ENCODE results near the gene MINDY1. TPM values are rescaled to one million over a fixed set of nuclear protein-coding genes. Genes with fewer than 3 reads are reported as not detected.
A peak's percentile ranks its signal among the peaks of the same experiment; 100 is the strongest.

Gene MINDY1
- total RNA-seq, 4 donors from 2014 or later, result 50.9 to 103 (median 90.4) TPM

DNA sequence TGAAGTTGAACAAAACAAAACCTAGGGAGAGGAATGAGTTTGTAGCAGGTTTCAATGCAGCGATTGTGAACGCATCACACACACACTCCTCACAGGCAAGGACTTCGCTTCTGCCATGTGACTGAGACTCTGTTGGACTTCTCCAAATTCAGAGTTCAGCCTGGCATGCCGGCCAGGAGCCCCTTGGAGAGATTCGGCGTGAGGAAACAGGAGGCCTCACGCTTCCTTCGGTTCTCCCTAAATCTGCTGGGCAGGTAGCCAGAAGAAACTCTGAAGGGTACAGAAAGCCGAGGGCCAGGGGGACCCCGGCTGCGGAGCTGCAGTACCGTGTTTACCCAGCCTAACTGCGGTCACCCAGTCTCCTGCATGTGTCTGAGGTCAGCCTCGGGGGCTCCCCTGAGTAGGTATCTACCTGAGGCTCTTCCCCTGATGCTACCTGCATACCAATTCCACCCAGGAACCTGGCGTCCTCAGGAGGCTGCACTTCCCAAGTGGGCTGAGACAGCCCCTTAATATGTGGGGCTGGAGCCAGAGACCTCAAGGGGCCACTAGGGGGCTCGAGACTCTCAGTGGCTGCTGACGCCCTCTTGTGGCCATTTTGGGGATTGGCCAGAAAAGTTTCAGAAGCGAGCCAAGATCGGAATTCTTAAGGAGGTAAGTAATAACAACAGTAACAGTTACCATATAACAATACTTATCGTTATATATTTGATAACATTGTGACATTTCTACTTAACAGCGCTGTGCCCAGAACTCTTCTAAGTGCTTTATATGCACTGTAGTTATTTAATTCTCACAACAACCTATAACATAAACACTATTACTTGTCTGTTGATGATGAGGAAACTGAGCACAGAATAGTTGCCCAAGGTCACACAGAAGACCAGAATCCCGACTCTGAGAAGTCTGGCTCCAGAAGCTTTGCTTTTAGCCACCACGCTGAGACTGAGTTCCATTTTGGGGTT is 27.3 kb downstream of the MINDY1 start:
- Histone ChIP-seq H3K4me1 (peaks cover 36 to 63% of the 10 kb centered on the region in 2 donors), H3K4me3 (replicated peaks in 1 of 3) (no peak overlapping the region), H3K36me3 (no peaks in the 10 kb centered on the region), H3K27ac (peak overlapping the region; percentile 58 to 79 (median 62)), H3K27me3 (no peaks in the 10 kb centered on the region), H3K9me3 (no peaks in the 10 kb centered on the region)
- DNase-seq, result peak; percentile 92 to 93
- intact Hi-C loops (cut with DNase I), result no loop called here
- TF ChIP-seq POLR2A (IDR thresholded peaks at IDR 0.05), result peak in 1 of 2 donors; percentile 13
- TF ChIP-seq, protein P1, sequence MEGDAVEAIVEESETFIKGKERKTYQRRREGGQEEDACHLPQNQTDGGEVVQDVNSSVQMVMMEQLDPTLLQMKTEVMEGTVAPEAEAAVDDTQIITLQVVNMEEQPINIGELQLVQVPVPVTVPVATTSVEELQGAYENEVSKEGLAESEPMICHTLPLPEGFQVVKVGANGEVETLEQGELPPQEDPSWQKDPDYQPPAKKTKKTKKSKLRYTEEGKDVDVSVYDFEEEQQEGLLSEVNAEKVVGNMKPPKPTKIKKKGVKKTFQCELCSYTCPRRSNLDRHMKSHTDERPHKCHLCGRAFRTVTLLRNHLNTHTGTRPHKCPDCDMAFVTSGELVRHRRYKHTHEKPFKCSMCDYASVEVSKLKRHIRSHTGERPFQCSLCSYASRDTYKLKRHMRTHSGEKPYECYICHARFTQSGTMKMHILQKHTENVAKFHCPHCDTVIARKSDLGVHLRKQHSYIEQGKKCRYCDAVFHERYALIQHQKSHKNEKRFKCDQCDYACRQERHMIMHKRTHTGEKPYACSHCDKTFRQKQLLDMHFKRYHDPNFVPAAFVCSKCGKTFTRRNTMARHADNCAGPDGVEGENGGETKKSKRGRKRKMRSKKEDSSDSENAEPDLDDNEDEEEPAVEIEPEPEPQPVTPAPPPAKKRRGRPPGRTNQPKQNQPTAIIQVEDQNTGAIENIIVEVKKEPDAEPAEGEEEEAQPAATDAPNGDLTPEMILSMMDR (IDR thresholded peaks at IDR 0.05), result peak; percentile 98 to 100 (median 99)
- 14% methylated on average over 20 to 23 of the region's 23 CpGs for WGBS, 2 donors

- Histone ChIP-seq H3K36me3 (no peaks in the 10 kb centered on the region), H3K9me3 (no peaks in the 10 kb centered on the region), H3K27ac (peak overlapping the region in 2 of 3 donors; percentile 58 to 59), H3K4me3 (replicated peaks in 1 of 3) (no peak overlapping the region), H3K27me3 (no peaks in the 10 kb centered on the region), H3K4me1 (peaks cover 42 to 60% of the 10 kb centered on the region in 2 donors)
- DNase-seq, result peak; percentile 78 to 80
- TF ChIP-seq POLR2A (IDR thresholded peaks at IDR 0.05), result peak in 1 of 2 donors; percentile 54
- TF ChIP-seq, protein P1 (IDR thresholded peaks at IDR 0.05), result no peak
- WGBS, 2 donors, result 55 to 72% methylated on average over 11 of the region's 11 CpGs
- intact Hi-C loops (cut with DNase I), result no loop called here
These were observed 29.6 kb downstream of the MINDY1 start for GRCh38 chr1:150976879-150977694.

- Histone ChIP-seq H3K27me3 (no peaks in the 10 kb centered on the region), H3K9me3 (no peaks in the 10 kb centered on the region), H3K4me1 (peaks cover 42 to 60% of the 10 kb centered on the region in 2 donors), H3K27ac (peak overlapping the region in 1 of 3 donors; percentile 58), H3K36me3 (no peaks in the 10 kb centered on the region), H3K4me3 (replicated peaks in 1 of 3) (no peak overlapping the region)
- DNase-seq, result no peak
- TF ChIP-seq, protein P1 (IDR thresholded peaks at IDR 0.05), result no peak
- no peak for TF ChIP-seq POLR2A (IDR thresholded peaks at IDR 0.05)
- intact Hi-C loops (cut with DNase I), result no loop called here
- 94 to 97% methylated on average over 9 of the region's 9 CpGs for WGBS, 2 donors
These were observed 30.3 kb downstream of the MINDY1 start for GRCh38 chr1:150976401-150976821.

- H3K27me3 ChIP-seq, result no peaks in the 10 kb centered on the region
- peaks cover 49 to 60% of the 10 kb centered on the region in 2 donors for H3K4me1 ChIP-seq
- peak within 1 kb of the TSS; percentile 89 to 94 (median 92) for H3K27ac ChIP-seq
- peak; percentile 85 to 86 for DNase-seq
- intact Hi-C loops (cut with DNase I), result no loop called here
- H3K4me3 ChIP-seq (replicated peaks in 1 of 3), result peak within 1 kb of the TSS; percentile 13 to 83 (median 71)
- H3K36me3 ChIP-seq, result no peaks in the 10 kb centered on the region
- WGBS, 2 donors, result 24 to 25% methylated on average over 19 to 21 of the region's 106 CpGs
- no peaks in the 10 kb centered on the region for H3K9me3 ChIP-seq
- TF ChIP-seq POLR2A (IDR thresholded peaks at IDR 0.05), result peak in 1 of 2 donors; percentile 76
- TF ChIP-seq, protein P1 (IDR thresholded peaks at IDR 0.05), result no peak
These were observed 31.9 kb downstream of the MINDY1 start, which contains the start of gene CERS2 for GRCh38 chr1:150974580-150975478. Gene CERS2 (minus strand): TSS chr1:150974835. CDS start chr1:150969090, 5,745 bp downstream.

Data from thyroid gland (tissue), 4 donors.